SH-SY5Y (cell line): ENCODE measurements around the gene COLEC12.

Source experiments
- GATA2 ChIP-seq: IDR thresholded peaks from 2 replicates; pipeline ENCODE4 v1.6.1; 2011; ENCODE audit warnings: mild to moderate bottlenecking, low read depth, low read length
- GATA3 ChIP-seq: IDR thresholded peaks from 2 replicates; pipeline ENCODE4 v1.6.1; 2011; ENCODE audit warnings: low read depth, mild to moderate bottlenecking, low read length, moderate library complexity

The COLEC12 gene

DNA sequence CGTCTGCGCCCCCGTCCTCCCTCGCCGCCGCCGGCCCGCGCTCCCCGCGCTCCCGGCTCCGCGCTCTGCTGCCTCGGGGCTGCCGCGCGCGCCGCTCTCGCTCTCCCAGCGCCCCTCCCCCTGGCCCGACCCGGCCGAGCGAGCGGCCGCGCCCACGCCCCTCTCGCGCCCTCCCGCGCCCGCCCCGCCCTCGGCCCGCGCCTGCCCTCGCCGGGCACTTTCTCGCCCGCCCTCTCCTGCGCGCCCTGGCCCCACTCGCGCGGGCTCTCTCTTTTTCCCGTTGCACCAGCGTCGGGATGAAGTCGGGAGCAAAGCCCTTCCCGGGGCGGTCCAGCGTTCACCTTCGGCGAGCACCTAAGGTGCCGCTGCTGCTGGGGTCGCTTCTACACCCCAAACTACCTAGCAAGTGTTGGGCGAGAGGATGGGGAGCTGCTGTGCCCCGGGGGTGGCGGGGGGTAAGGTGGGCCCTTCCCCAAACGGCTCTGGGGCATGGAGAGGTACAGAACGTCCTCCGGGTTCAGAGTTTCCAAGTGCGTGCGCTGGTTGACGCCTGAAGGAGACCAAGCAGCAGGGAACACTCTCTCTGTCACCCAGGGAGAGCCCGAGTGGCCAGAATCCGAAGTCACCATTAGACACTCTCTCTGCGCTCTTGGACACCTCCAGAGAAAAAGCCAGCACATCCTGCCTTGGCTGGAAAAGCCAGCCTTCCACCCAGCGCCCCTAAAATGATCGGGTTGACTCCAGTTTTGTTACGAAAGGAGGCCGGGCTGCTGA, at the start of gene COLEC12:
Gene COLEC12 (minus strand): TSS at position 70 of the 774 bp plus-strand sequence. CDS start 187 bp downstream, outside the sequence.
- no peak for TF ChIP-seq GATA2
- no peak for TF ChIP-seq GATA3

DNA sequence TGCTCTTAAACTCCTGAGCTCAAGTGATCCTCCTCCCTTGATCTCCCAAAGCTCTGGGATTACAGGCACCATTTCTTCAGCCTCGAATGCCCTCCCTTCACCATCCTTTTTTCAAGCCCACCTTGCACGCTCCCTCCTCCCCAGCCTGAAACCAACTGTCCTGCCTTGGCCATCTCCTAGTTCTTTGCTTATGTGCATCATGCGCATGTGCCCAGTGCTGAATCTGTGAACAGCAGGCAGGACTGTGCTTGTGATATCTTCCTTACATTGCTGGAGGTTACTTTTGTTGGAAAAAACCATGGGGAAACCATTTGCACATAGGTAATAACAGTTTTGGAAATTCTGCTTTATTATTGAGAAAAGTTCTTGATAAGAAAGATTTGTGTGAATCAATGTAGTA, 49.5 kb upstream of the COLEC12 start:
- TF ChIP-seq GATA2 (no peak), GATA3 (no peak)

DNA sequence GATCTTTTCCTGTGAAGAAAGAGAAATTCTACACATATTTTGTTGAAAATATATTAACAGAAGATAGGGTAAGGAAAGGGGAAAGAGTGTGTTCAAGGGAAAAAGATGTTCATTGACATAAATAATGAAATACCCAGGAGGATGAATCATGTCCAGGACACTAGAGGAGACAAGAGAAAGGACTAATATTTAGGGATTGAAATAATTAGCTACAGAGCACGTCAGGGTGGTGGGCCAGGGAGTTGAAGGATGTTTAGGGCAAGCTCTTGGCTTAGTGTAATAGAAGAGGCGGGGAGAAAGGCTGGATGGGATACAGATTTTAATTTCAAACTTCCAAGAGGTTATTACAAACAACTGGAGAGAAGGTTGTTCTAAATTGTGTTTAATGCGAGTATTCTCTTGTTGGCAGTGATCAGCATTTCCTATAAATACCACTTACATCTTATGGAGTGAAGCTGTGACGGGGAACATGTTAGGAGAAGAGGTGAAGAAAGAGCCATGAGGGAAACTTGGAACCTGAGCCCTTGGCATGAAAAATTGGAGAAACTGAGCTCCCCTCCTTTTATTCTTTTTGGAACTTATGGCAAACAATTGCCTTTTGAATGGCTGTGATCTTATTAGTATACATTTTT, 43.1 kb upstream of the COLEC12 start:
- TF ChIP-seq GATA3 (no peak), GATA2 (no peak)

DNA sequence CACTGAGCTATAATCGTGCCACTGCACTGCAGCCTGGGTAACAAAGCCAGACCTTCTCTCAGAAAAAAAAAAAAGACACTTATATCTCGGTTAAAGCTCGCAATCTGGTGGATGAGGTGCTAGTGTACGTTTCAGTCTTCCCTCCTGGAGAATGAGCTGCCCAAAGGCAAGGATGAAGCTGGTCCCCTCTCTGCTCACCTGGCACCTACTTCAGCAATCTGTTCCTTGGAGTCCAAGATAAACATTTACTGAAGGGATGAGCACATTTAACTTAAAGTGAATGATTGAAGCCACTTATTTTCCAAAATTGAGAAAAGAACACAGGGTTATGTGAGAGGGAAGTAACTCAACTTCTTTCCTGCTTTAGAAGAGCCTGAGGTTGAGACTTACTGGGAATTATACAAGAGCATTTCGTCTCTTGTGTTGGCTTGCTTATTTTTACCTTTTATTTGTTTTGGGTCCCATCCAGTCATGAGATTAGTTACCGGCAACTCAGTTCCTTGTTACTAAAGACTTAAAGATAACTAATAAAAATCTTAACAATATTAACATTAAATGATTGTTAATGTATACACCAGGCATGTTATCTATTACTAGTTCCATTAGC, 33.6 kb upstream of the COLEC12 start:
- TF ChIP-seq GATA3 (no peak), GATA2 (no peak)

DNA sequence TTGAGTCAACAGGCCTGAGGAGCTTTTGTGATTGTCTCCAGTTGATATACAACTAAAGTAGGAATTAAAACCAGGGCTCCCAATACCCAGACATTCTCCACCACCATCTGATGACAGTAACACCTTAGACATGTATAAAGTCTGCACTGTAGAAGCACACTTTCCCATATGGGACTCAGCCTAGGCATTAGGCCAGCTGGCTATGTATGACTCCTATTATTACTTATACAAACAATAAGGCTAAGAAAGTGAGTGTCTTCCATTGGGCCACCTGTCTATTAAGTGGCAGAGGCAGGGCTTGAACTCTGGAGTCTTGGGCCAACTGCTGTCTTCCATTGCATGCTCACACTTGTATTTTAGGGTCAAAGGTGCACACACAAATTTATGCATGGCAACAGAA, 32.1 kb upstream of the COLEC12 start:
- TF ChIP-seq GATA2 (no peak), GATA3 (no peak)

DNA sequence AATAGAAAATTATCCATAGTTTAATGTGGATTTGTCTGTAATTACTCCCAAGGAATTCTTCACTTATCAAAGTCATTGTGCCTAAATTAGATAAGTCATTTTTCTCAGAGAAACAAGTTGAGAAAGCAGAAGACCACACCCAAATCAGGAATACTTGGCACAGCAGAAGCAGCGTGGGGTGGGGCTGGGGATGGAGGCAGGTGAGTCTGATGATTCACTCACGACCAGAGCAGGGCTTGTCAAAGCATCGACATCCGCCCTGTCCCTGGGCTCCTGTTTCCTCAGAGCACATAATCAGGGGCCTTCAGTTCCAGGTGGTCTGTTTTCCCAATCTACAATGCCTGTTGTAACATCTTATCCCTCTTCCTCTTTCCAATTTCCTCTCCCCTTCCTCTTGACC, 31.5 kb upstream of the COLEC12 start:
- TF ChIP-seq GATA3 (no peak), GATA2 (no peak)

DNA sequence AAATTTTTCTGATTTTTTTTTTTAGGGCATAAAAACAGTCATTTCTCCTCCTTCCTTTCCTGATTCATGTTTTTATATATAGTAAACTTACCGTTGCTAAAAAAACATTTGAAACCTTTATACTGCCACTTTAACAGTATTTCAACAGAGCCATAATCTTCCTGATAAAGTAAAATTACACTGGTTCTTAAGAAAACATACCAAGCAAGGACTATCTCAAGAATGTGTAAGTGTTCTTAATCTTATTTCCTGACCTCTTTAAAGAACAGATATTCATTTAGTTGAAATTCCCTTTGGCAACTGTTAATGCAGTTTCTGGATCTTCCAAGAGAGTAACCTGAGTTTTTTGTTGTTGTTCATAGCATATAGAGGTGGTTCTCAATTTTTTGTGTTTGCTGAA, 26.6 kb upstream of the COLEC12 start:
- TF ChIP-seq GATA3 (no peak), GATA2 (no peak)

DNA sequence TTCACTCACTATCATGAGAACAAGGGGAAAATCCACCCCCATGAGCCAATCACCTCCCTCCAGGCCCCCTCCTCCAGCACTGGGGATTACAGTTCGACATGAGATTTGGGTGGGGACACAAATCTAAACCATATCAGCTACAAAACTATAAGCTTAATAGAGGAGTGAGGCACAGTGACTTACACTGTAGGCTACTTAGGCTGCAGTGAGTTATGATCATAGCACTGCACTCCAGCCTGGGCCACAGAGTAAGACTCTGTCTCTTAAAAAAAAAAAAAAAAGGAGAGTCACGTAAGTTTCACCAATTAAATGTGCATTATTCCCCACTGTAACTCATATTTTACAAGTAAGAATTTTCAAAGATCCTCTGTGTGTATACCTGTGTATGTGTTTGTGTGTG, 26.2 kb upstream of the COLEC12 start:
- TF ChIP-seq GATA2 = no peak

DNA sequence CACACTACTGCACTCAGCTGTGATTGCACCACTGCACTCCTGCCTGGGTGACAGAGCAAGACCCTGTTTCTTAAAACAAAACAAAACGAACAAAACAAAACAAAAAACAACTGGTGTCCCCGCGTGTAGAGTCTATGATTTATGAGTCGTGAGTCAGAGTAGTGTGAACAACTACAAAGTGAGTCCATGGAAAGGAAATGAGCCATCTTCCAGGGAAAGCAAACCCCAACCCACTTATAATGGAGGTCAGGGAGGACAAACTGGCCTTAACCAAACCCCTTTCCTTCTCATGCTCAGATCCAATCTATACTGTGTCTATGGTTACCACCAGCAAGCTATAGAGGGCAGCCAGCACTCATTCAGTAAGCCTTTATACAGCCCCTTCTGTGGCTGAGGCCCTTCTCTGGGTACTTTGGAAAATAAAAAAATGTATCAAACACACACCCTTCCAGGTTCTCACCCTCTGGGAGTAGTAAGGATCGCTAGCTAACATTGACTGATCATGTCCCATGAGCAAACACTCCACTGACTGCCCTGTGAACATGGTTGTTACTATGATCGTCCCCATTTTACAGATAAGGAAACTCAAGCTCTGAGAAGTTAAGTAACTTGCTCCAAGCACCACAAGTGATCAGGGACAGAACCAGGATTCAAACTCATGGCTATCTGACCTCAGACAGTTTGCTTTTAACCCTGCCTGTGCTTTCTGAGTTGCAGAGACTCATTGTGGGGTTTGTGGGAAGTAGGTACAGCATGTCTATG, 24.7 kb upstream of the COLEC12 start:
- no peak for TF ChIP-seq GATA2
- no peak for TF ChIP-seq GATA3

DNA sequence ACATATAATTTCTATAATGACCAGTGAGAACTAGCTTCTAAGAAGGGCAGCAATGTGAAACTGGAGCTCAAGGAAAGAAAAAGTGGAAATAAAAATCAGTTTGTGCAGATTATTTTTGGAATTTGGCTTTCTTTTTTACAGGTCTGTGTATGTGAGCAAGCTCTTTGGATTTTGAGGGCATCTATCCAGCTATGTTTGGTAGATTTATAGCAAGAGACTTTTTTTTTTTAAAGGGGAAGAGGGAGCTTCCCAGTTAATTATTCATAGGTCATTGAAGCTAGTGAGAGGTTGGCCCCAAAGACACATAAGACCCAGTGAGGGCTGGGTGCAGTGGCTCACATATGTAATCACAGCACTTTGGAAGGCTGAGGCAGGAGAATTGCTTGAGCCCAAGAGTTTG, 24.0 kb upstream of the COLEC12 start:
- TF ChIP-seq GATA2 = no peak

DNA sequence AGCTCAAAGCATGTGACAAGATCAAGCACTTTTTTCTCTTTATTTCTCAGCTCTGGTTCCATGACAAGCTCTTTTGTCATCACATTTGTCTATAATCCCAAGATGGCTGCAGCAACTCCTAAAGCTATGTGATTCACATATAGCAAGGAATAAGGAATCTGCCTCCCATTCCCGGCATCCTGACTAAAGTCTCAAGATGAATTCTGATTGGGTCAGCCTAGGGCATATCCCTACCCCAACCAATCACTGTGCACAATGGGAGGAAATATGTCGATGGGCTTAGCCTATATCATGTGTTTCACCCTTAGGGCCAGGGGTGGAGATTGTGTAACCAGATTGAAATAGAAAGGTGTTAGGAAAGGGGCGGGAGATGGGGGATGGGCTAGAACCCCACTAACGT, 23.1 kb upstream of the COLEC12 start:
- TF ChIP-seq GATA2 (no peak), GATA3 (no peak)

DNA sequence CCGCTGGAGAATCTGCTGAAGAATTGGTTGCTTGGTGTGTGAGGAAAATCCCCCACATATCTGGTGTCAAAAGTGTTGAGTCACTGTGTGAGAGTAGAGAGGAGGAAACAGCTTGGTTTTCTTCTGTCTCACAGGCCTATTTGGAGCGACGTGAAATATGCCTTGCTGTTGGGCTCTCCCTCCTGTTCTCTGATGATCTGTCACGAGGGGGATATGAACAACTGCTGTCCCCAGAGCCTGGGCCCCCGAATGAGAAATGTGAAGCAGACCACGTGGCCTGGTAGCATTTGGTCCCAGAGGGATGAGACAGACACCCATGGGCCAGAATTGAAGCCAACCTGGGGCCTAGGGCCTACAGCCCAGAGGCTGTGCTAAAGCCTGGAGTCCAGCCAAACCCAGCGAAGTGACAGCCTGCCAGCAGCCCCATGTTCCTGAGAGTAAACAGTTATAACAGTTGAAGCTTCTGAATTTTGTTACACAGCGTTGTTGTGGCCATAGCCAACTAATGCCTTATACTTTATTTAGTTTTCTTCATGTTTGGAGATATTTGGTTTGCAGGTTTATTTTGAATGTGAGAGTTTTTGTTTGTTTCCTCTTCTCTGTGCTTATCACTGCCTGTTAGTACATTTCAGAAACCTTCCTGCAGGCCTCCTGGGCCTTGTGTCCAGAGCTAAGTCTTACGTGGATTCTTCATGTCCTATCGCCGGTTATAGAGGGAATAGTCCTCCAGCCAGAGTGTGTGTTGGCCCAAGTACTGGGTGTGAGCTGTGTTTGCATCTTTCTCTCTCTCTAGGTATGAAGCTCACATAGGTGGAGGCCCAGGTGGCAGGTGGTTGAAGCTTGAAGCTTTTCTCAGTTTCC, 18.7 kb upstream of the COLEC12 start:
- TF ChIP-seq GATA2 (no peak), GATA3 (no peak)

DNA sequence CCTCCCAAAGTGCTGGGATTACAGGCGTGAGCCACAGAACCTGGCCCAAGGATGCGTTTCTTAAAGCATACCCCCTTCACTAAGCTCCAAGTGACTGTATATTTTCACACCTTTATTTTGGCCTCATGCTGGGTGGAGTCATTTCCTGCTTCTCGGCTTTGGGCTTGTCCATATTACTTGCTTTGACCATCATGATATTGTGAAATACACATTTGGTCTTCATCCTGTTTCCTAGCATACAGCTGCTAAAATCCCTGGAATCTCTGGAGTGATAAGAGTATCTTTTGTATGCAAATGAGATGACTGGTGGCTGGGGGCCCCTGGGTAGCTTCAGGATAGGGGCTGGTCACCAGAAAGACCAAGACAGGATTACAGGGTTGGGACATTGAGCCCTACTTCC, 17.6 kb upstream of the COLEC12 start:
- TF ChIP-seq GATA2 (no peak), GATA3 (no peak)
